ENCODE results near the gene MCM3AP.

The MCM3AP gene

GRCh38 chr21:46223217-46223616 lies 62.2 kb downstream of the MCM3AP start:
- no peak for TF ChIP-seq BHLHE40 (IDR thresholded peaks at IDR 0.05; ENCODE audit: borderline replicate concordance)
- TF ChIP-seq FOXM1 (IDR thresholded peaks at IDR 0.05; ENCODE audit: borderline replicate concordance): no peak
- no peak for TF ChIP-seq SP1 (IDR thresholded peaks at IDR 0.05)
- no peak for TF ChIP-seq LEF1 (IDR thresholded peaks at IDR 0.05; ENCODE audit: borderline replicate concordance)
- TF ChIP-seq CTBP1 (IDR thresholded peaks at IDR 0.05; ENCODE audit: borderline replicate concordance): no peak
- TF ChIP-seq ZNF384 (IDR thresholded peaks at IDR 0.05): no peak
- no peak for TF ChIP-seq HDGF (IDR thresholded peaks at IDR 0.05; ENCODE audit: borderline replicate concordance)
- TF ChIP-seq FOXA1 (IDR thresholded peaks at IDR 0.05): no peak
- TF ChIP-seq SUZ12 (IDR thresholded peaks at IDR 0.05): no peak
- no peak for TF ChIP-seq ELF4 (IDR thresholded peaks at IDR 0.05)
- TF ChIP-seq NFRKB (IDR thresholded peaks at IDR 0.05): no peak
- TF ChIP-seq PKNOX1 (IDR thresholded peaks at IDR 0.05): no peak
- no peak for TF ChIP-seq FOXK2 (IDR thresholded peaks at IDR 0.05)
- no peak for TF ChIP-seq L3MBTL2 (conservative IDR thresholded peaks at IDR 0.05)
- TF ChIP-seq ARNT (IDR thresholded peaks at IDR 0.05): no peak
- TF ChIP-seq TARDBP (IDR thresholded peaks at IDR 0.05): no peak
- POLR2A ChIA-PET: no interaction called here
- DNase-seq (ENCODE audit: extremely low spot score): no peak
- CTCF ChIA-PET: no interaction called here

GRCh38 chr21:46222436-46223116 lies 62.8 kb downstream of the MCM3AP start:
- ChIA-PET POLR2A (no interaction called here), CTCF (no interaction called here)
- TF ChIP-seq HDGF (IDR thresholded peaks at IDR 0.05; ENCODE audit: borderline replicate concordance) (no peak), PKNOX1 (IDR thresholded peaks at IDR 0.05) (no peak), ELF4 (IDR thresholded peaks at IDR 0.05) (no peak), FOXA1 (IDR thresholded peaks at IDR 0.05) (no peak), L3MBTL2 (conservative IDR thresholded peaks at IDR 0.05) (no peak), NFRKB (IDR thresholded peaks at IDR 0.05) (no peak), ZNF384 (IDR thresholded peaks at IDR 0.05) (no peak), SUZ12 (IDR thresholded peaks at IDR 0.05) (no peak), BHLHE40 (IDR thresholded peaks at IDR 0.05; ENCODE audit: borderline replicate concordance) (no peak), FOXM1 (IDR thresholded peaks at IDR 0.05; ENCODE audit: borderline replicate concordance) (no peak), CTBP1 (IDR thresholded peaks at IDR 0.05; ENCODE audit: borderline replicate concordance) (no peak), FOXK2 (IDR thresholded peaks at IDR 0.05) (no peak)
- no peak for DNase-seq (ENCODE audit: extremely low spot score)

GRCh38 chr21:46221664-46222435 lies 63.6 kb downstream of the MCM3AP start:
- no peak for DNase-seq (ENCODE audit: extremely low spot score)
- ChIA-PET POLR2A (no interaction called here), CTCF (no interaction called here)
- TF ChIP-seq FOXM1 (IDR thresholded peaks at IDR 0.05; ENCODE audit: borderline replicate concordance) (no peak), TARDBP (IDR thresholded peaks at IDR 0.05) (no peak), ARNT (IDR thresholded peaks at IDR 0.05) (no peak), BHLHE40 (IDR thresholded peaks at IDR 0.05; ENCODE audit: borderline replicate concordance) (no peak), HDGF (IDR thresholded peaks at IDR 0.05; ENCODE audit: borderline replicate concordance) (no peak), SUZ12 (IDR thresholded peaks at IDR 0.05) (no peak), ELF4 (IDR thresholded peaks at IDR 0.05) (no peak), PKNOX1 (IDR thresholded peaks at IDR 0.05) (no peak), CTBP1 (IDR thresholded peaks at IDR 0.05; ENCODE audit: borderline replicate concordance) (no peak), ZNF384 (IDR thresholded peaks at IDR 0.05) (no peak), FOXA1 (IDR thresholded peaks at IDR 0.05) (no peak)

GRCh38 chr21:46220847-46221246 lies 64.6 kb downstream of the MCM3AP start:
- TF ChIP-seq FOXA1 (IDR thresholded peaks at IDR 0.05) (no peak), FOXK2 (IDR thresholded peaks at IDR 0.05) (no peak), ARNT (IDR thresholded peaks at IDR 0.05) (no peak), CTBP1 (IDR thresholded peaks at IDR 0.05; ENCODE audit: borderline replicate concordance) (no peak), FOXM1 (IDR thresholded peaks at IDR 0.05; ENCODE audit: borderline replicate concordance) (no peak), SP1 (IDR thresholded peaks at IDR 0.05) (no peak), LEF1 (IDR thresholded peaks at IDR 0.05; ENCODE audit: borderline replicate concordance) (no peak), NFRKB (IDR thresholded peaks at IDR 0.05) (no peak), SUZ12 (IDR thresholded peaks at IDR 0.05) (no peak), HDGF (IDR thresholded peaks at IDR 0.05; ENCODE audit: borderline replicate concordance) (no peak), L3MBTL2 (conservative IDR thresholded peaks at IDR 0.05) (no peak), ELF4 (IDR thresholded peaks at IDR 0.05) (no peak), ZNF384 (IDR thresholded peaks at IDR 0.05) (no peak)
- no peak for DNase-seq (ENCODE audit: extremely low spot score)
- ChIA-PET CTCF (no interaction called here), POLR2A (no interaction called here)

GRCh38 chr21:46220275-46220810 lies 65.1 kb downstream of the MCM3AP start:
- ChIA-PET POLR2A (no interaction called here), CTCF (no interaction called here)
- TF ChIP-seq BHLHE40 (IDR thresholded peaks at IDR 0.05; ENCODE audit: borderline replicate concordance) (no peak), L3MBTL2 (conservative IDR thresholded peaks at IDR 0.05) (no peak), SP1 (IDR thresholded peaks at IDR 0.05) (no peak), HDGF (IDR thresholded peaks at IDR 0.05; ENCODE audit: borderline replicate concordance) (no peak), ARNT (IDR thresholded peaks at IDR 0.05) (no peak), FOXM1 (IDR thresholded peaks at IDR 0.05; ENCODE audit: borderline replicate concordance) (no peak), ZNF384 (IDR thresholded peaks at IDR 0.05) (no peak), FOXK2 (IDR thresholded peaks at IDR 0.05) (no peak), FOXA1 (IDR thresholded peaks at IDR 0.05) (no peak), CTBP1 (IDR thresholded peaks at IDR 0.05; ENCODE audit: borderline replicate concordance) (no peak), ELF4 (IDR thresholded peaks at IDR 0.05) (no peak), TARDBP (IDR thresholded peaks at IDR 0.05) (no peak), SUZ12 (IDR thresholded peaks at IDR 0.05) (no peak), NFRKB (IDR thresholded peaks at IDR 0.05) (no peak), LEF1 (IDR thresholded peaks at IDR 0.05; ENCODE audit: borderline replicate concordance) (no peak), PKNOX1 (IDR thresholded peaks at IDR 0.05) (no peak)
- no peak for DNase-seq (ENCODE audit: extremely low spot score)
